IMR-90 (cell line): Measurements from ENCODE around the gene KDM6A. TPM values are rescaled to one million over a fixed set of nuclear protein-coding genes. Genes with fewer than 3 reads are reported as not detected.

ENCODE experiments used
- ATAC-seq: fragments of 200-7000 bp; cut with Tn5 transposase; 2 replicates; pipeline ENCODE4 v1.9.1; 2020; ENCODE audit warnings: low read depth, mild to moderate bottlenecking, moderate library complexity
- BruUV-seq: library from RNA; stranded (reverse); fragments of 400-500 nt; replicated peaks from 2 replicates; lab custom pipeline; 2021; lab: Mats Ljungman, UMichigan
- CTCF ChIA-PET: fragments of 300-600 bp; formaldehyde crosslinking; extraction: SDS; loops from one replicate; lab custom pipeline; 2021; ENCODE audit warnings: antibody characterized with exemption; lab: Yijun Ruan, JAX
- POLR2A ChIA-PET: fragments of 300-600 bp; sonication (Branson Sonifier 250); formaldehyde crosslinking; loops from one replicate; lab custom pipeline; 2022; ENCODE audit warnings: antibody characterized with exemption; ENCODE audit not compliant: unreplicated experiment; lab: Charles Lee
- DNase-seq: peaks from one replicate; pipeline ENCODE4 v3.0.0; 2013
- H2AFZ ChIP-seq: replicated peaks from 2 replicates; pipeline ENCODE3; 2013; ENCODE audit warnings: low read length, mild to moderate bottlenecking; ENCODE audit not compliant: poor library complexity
- H2AK5ac ChIP-seq: 2 replicates; pipeline ENCODE4 v1.6.1; 2013; ENCODE audit warnings: low read depth, low read length, inconsistent platforms
- H2AK9ac ChIP-seq: replicated peaks from 2 replicates; pipeline ENCODE3; 2013; ENCODE audit warnings: mild to moderate bottlenecking, low read depth, low read length, moderate library complexity; ENCODE audit not compliant: poor library complexity
- H2BK120ac ChIP-seq: 2 replicates; pipeline ENCODE4 v1.6.1; 2013; ENCODE audit warnings: low read depth, low read length, inconsistent platforms
- H2BK15ac ChIP-seq: 3 replicates; pipeline ENCODE4 v1.6.1; 2013; ENCODE audit warnings: low read depth, low read length, inconsistent platforms
- H2BK20ac ChIP-seq: 2 replicates; pipeline ENCODE4 v1.6.1; 2013; ENCODE audit warnings: low read depth, mild to moderate bottlenecking, inconsistent platforms, low read length, moderate library complexity
- H2BK5ac ChIP-seq: 2 replicates; pipeline ENCODE4 v1.6.1; 2013; ENCODE audit warnings: mild to moderate bottlenecking, low read depth, low read length, inconsistent platforms; ENCODE audit not compliant: poor library complexity, severe bottlenecking
- H3K14ac ChIP-seq: replicated peaks from 2 replicates; pipeline ENCODE4 v1.6.1; 2013; ENCODE audit warnings: low read depth, low read length, inconsistent platforms
- H3K18ac ChIP-seq: 2 replicates; pipeline ENCODE4 v1.6.1; 2013; ENCODE audit warnings: low read depth, low read length, control low read depth
- H3K23ac ChIP-seq: 2 replicates; pipeline ENCODE4 v1.6.1; 2013; ENCODE audit warnings: low read depth, low read length, inconsistent platforms
- H3K27ac ChIP-seq: 2 replicates; pipeline ENCODE4 v1.5.1; 2013; ENCODE audit warnings: mild to moderate bottlenecking, control low read depth, low read length; ENCODE audit not compliant: insufficient read depth
- H3K27me3 ChIP-seq: 2 replicates; pipeline ENCODE4 v1.6.1; 2013; ENCODE audit warnings: low read length; ENCODE audit not compliant: control insufficient read depth, insufficient read depth
- H3K36me3 ChIP-seq: 2 replicates; pipeline ENCODE4 v1.6.1; 2013; ENCODE audit warnings: low read length, mixed read lengths; ENCODE audit not compliant: control insufficient read depth, insufficient read depth
- H3K4ac ChIP-seq: 2 replicates; pipeline ENCODE4 v1.6.1; 2013; ENCODE audit warnings: low read depth, low read length, inconsistent platforms
- H3K4me1 ChIP-seq: 2 replicates; pipeline ENCODE4 v1.6.1; 2013; ENCODE audit warnings: low read length, mixed read lengths; ENCODE audit not compliant: control insufficient read depth, insufficient read depth
- H3K4me2 ChIP-seq: 2 replicates; pipeline ENCODE4 v1.6.1; 2013; ENCODE audit warnings: low read depth, mild to moderate bottlenecking, control low read depth, low read length, moderate library complexity
- H3K4me3 ChIP-seq: 2 replicates; pipeline ENCODE4 v1.5.1; 2013; ENCODE audit warnings: low read depth, mild to moderate bottlenecking, control low read depth, low read length, moderate library complexity; ENCODE audit not compliant: insufficient read depth
- H3K56ac ChIP-seq: 2 replicates; pipeline ENCODE4 v1.6.1; 2013; ENCODE audit warnings: low read length, inconsistent platforms; ENCODE audit not compliant: insufficient read depth; ENCODE audit errors: extremely low read depth
- H3K79me1 ChIP-seq, 2 experiments: 2 replicates each; pipeline ENCODE4 v1.6.1; 2013; ENCODE audit warnings: low read length in 2 of 2, inconsistent platforms in 1 of 2, low read depth in 1 of 2
- H3K9ac ChIP-seq: 2 replicates; pipeline ENCODE4 v1.6.1; 2013; ENCODE audit warnings: low read depth, low read length, control low read depth
- H3K9me1 ChIP-seq: 2 replicates; pipeline ENCODE4 v1.6.1; 2013; ENCODE audit warnings: low read length, inconsistent platforms; ENCODE audit not compliant: insufficient read depth
- H3K9me3 ChIP-seq: 2 replicates; pipeline ENCODE4 v1.6.1; 2013; ENCODE audit warnings: low read length; ENCODE audit not compliant: control insufficient read depth, insufficient read depth
- H4K20me1 ChIP-seq: 2 replicates; pipeline ENCODE4 v1.6.1; 2013; ENCODE audit warnings: low read length, inconsistent platforms; ENCODE audit not compliant: insufficient read depth
- H4K5ac ChIP-seq: 2 replicates; pipeline ENCODE4 v1.6.1; 2013; ENCODE audit warnings: mild to moderate bottlenecking, low read depth, low read length, control low read depth
- H4K8ac ChIP-seq, 2 experiments: 2 replicates each; pipeline ENCODE4 v1.6.1; 2013; ENCODE audit warnings: low read depth in 2 of 2, low read length in 2 of 2, control low read depth in 1 of 2, inconsistent platforms in 1 of 2
- H4K91ac ChIP-seq: 2 replicates; pipeline ENCODE4 v1.6.1; 2013; ENCODE audit warnings: low read depth, low read length, inconsistent platforms; ENCODE audit not compliant: insufficient read depth
- CEBPB ChIP-seq: IDR thresholded peaks from 2 replicates; pipeline ENCODE4 v1.6.1; 2012; ENCODE audit warnings: low read depth, low read length, improper control_type of control experiment
- CHD1 ChIP-seq: IDR thresholded peaks from 2 replicates; pipeline ENCODE4 v1.6.1; 2012; ENCODE audit warnings: low read depth, low read length, improper control_type of control experiment
- CTCF ChIP-seq: conservative IDR thresholded peaks from 2 replicates; pipeline ENCODE4 v1.5.1; 2012; ENCODE audit warnings: mild to moderate bottlenecking, low read depth, low read length, improper control_type of control experiment
- ELK1 ChIP-seq: fragments of 150-350 bp; IDR thresholded peaks from 2 replicates; pipeline ENCODE4 v1.6.1; 2016; ENCODE audit warnings: low read depth, mild to moderate bottlenecking, low read length, moderate library complexity, borderline replicate concordance
- MAZ ChIP-seq: IDR thresholded peaks from 2 replicates; pipeline ENCODE4 v1.6.1; 2012; ENCODE audit warnings: low read depth, mild to moderate bottlenecking, low read length, improper control_type of control experiment, moderate library complexity, borderline replicate concordance
- MXI1 ChIP-seq: IDR thresholded peaks from 2 replicates; pipeline ENCODE4 v1.6.1; 2012; ENCODE audit warnings: low read depth, mild to moderate bottlenecking, low read length, moderate library complexity, borderline replicate concordance
- NFE2L2 ChIP-seq: fragments of 150-350 bp; IDR thresholded peaks from 2 replicates; pipeline ENCODE4 v1.6.1; 2016; ENCODE audit warnings: low read depth, mild to moderate bottlenecking, low read length
- RFX5 ChIP-seq: IDR thresholded peaks from 2 replicates; pipeline ENCODE4 v1.8.0; 2012; ENCODE audit warnings: low read depth, mild to moderate bottlenecking, low read length, moderate library complexity
- WGBS, 2 experiments: methylation state at CpG; one replicate each; pipeline versions ENCODE4 v1.1.5 to v1.1.7; 2013; ENCODE audit warnings: missing lambda C conversion rate in 2 of 2; ENCODE audit not compliant: insufficient read length in 1 of 2; ENCODE audit errors: extremely low coverage in 2 of 2; 5-methylcytosine and 5-hydroxymethylcytosine counted together
- dilution Hi-C: fragments of 300-500 bp; cut with HindIII; formaldehyde crosslinking; loops from one replicate; pipeline ENCODE4 v1.14.3; 2018; ENCODE audit warnings: low sequenced_read_pairs; ENCODE audit not compliant: unreplicated experiment
- in situ Hi-C: fragments of 300-500 bp; cut with MboI; formaldehyde crosslinking; loops from 3 replicates; pipeline ENCODE4 v1.14.3; 2019; ENCODE audit warnings: low sequenced_read_pairs, inconsistent platforms, mixed read lengths
- intact Hi-C: fragments of 100-400 bp; cut with micrococcal nuclease; formaldehyde crosslinking; loops from 2 replicates; pipeline ENCODE4 v1.10.0; 2022
- polyA plus RNA-seq, 3 experiments: library from polyadenylated mRNA; depleted of rRNA; stranded (reverse); fragments of >200 nt; gene quantifications; 2 replicates each; pipeline ENCODE4 v1.2.3, GENCODE V29; 2012; ENCODE audit warnings: low replicate concordance in 1 of 3
- total RNA-seq: library from RNA; depleted of rRNA; stranded (reverse); fragments of >200 nt; gene quantifications from 2 replicates; pipeline ENCODE4 v1.2.3, GENCODE V29; 2012

The KDM6A gene
- total and polyA plus RNA-seq, 2 of the 4 experiments (the other 2 are of a cell fraction): 11.7 to 24.9 TPM

DNA sequence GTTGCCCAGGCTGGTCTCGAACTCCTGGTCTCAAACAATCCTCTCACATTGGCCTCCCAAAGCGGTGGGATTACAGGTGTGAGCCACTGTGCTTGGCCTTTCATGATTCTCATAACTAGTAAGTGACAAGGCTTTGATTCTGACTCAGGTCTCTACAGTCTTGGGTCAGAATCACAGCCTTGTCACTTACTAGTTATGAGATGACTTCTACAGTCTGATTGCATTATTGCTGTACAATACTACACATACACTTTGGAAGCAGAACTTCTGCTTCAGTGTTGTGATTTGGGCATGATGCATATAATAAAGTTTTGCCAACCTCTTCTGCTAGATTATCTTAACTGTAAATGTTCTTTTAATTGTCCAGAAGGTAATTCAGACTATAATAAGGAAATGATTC is 123.3 kb downstream of the KDM6A start:
- Histone ChIP-seq H3K36me3 (no peaks in the 10 kb centered on the region), H3K4me3 (no peak overlapping the region), H4K8ac (no peak overlapping the region), H3K9me3 (no peaks in the 10 kb centered on the region), H2AK9ac (no peak overlapping the region), H3K27ac (no peak overlapping the region), H3K23ac (no peak overlapping the region), H3K9ac (no peak overlapping the region), H2AFZ (no peak overlapping the region), H3K56ac (no peak overlapping the region), H4K91ac (no peak overlapping the region), H2BK120ac (no peak overlapping the region), H3K27me3 (no peaks in the 10 kb centered on the region), H2AK5ac (no peak overlapping the region), H2BK15ac (no peak overlapping the region), H3K18ac (no peak overlapping the region), H3K4me1 (no peaks in the 10 kb centered on the region), H3K14ac (no peak overlapping the region; the same call in 1 of the 2 replicates), H4K5ac (no peak overlapping the region), H3K9me1 (0 out of 2 replicates have a peak, but pooled peaks cover 3% of the 10 kb centered on the region), H2BK5ac (no peak overlapping the region), H3K79me1 (peaks cover 3 to 31% of the 10 kb centered on the region in 2 experiments; a peak in 3 of 4 replicates), H4K20me1 (peaks cover 22% of the 10 kb centered on the region), H3K4ac (no peak overlapping the region), H2BK20ac (no peak overlapping the region), H3K4me2 (no peak overlapping the region)
- ChIA-PET POLR2A (no interaction called here), CTCF (no interaction called here)
- dilution Hi-C loops: no loop called here
- intact Hi-C loops: no loop called here
- TF ChIP-seq MXI1 (no peak), NFE2L2 (no peak), CEBPB (no peak), RFX5 (no peak), CHD1 (no peak), MAZ (no peak), CTCF (no peak), ELK1 (no peak)
- DNase-seq: no peak
- no peak for ATAC-seq
- BruUV-seq: no TSS peak
- in situ Hi-C loops: no loop called here
- 100% methylated on average over 1 of the region's 2 CpGs; no CpG with 5 or more reads in 1 of the 2 experiments for WGBS, 2 experiments
